ENCODE data around the gene NCKAP5L. TPM values are rescaled to one million over a fixed set of nuclear protein-coding genes. Genes with fewer than 3 reads are reported as not detected.
A peak's percentile ranks its signal among the peaks of the same experiment; 100 is the strongest.

NCKAP5L gene
- total RNA-seq, 1 donor = 40.5 TPM

DNA sequence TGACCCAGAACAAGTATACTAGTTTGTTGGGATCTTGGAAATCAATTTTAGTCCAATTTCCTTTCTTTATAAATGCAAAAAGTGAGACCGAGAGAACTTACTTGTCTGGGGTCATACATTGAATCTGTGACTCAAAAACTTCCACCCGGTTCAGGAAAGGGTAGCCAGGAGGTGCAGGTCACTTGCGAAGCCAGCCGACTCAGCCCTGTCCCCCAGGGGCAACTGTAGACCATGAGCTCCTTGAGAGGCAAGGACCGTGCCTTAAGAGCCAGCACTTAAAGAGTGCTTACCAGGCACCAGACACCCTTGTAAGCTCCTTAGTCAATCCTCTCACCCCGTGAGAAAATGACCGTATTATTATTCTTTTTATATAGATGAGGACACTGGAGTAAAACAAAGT, 15.2 kb upstream of the NCKAP5L start:
- H3K4me2 ChIP-seq (ENCODE audit: insufficient read depth, low read length) = peak overlapping the region; percentile 98
- no peak for TF ChIP-seq CTCF (IDR thresholded peaks at IDR 0.05; ENCODE audit: extremely low read depth, low read depth, low read length)
- H4K20me1 ChIP-seq (ENCODE audit: insufficient read depth, low read length) = peaks cover 3% of the 10 kb centered on the region
- DNase-seq (ENCODE audit: insufficient read length, low spot score, missing footprints) = no peak
- no peaks in the 10 kb centered on the region for H3K9me3 ChIP-seq (ENCODE audit: low read depth, low read length)
- H3K4me1 ChIP-seq (ENCODE audit: insufficient read depth, low read length) = peaks cover 18% of the 10 kb centered on the region
- peak overlapping the region; percentile 94 for H2AFZ ChIP-seq (ENCODE audit: low read length)
- H3K79me2 ChIP-seq (ENCODE audit: insufficient read depth, low read length) = peaks cover 9% of the 10 kb centered on the region
- H3K27me3 ChIP-seq (ENCODE audit: insufficient read depth, low read length) = peaks cover 17% of the 10 kb centered on the region
- peaks cover 2% of the 10 kb centered on the region for H3K36me3 ChIP-seq (ENCODE audit: insufficient read depth, low read length)
- H3K4me3 ChIP-seq (ENCODE audit: insufficient read depth, low read length) = peak overlapping the region; percentile 77
- peak overlapping the region; percentile 79 for H3K27ac ChIP-seq (ENCODE audit: low read depth, low read length)

GRCh38 chr12:49842519-49843352, 14.5 kb upstream of the NCKAP5L start, which contains the start of gene BCDIN3D:
TSS of gene BCDIN3D (minus strand) at chr12:49843106. CDS start at chr12:49843087, 19 bp downstream.
- Histone ChIP-seq H3K9me3 (ENCODE audit: low read depth, low read length) (no peaks in the 10 kb centered on the region), H4K20me1 (ENCODE audit: insufficient read depth, low read length) (peaks cover 3% of the 10 kb centered on the region), H3K4me3 (ENCODE audit: insufficient read depth, low read length) (peak within 1 kb of the TSS; percentile 77), H3K79me2 (ENCODE audit: insufficient read depth, low read length) (peaks cover 9% of the 10 kb centered on the region), H3K27ac (ENCODE audit: low read depth, low read length) (peak within 1 kb of the TSS; percentile 79), H3K4me2 (ENCODE audit: insufficient read depth, low read length) (peak within 1 kb of the TSS; percentile 98), H3K27me3 (ENCODE audit: insufficient read depth, low read length) (peaks cover 10% of the 10 kb centered on the region), H3K36me3 (ENCODE audit: insufficient read depth, low read length) (peaks cover 4% of the 10 kb centered on the region), H3K4me1 (ENCODE audit: insufficient read depth, low read length) (peaks cover 18% of the 10 kb centered on the region), H2AFZ (ENCODE audit: low read length) (peak within 1 kb of the TSS; percentile 94)
- TF ChIP-seq CTCF (IDR thresholded peaks at IDR 0.05; ENCODE audit: extremely low read depth, low read depth, low read length) = no peak
- peak; percentile 96 for DNase-seq (ENCODE audit: insufficient read length, low spot score, missing footprints)

- H3K4me3 ChIP-seq (ENCODE audit: insufficient read depth, low read length) = no peak overlapping the region
- H3K27me3 ChIP-seq (ENCODE audit: insufficient read depth, low read length) = no peaks in the 10 kb centered on the region
- no peak overlapping the region for H3K4me2 ChIP-seq (ENCODE audit: insufficient read depth, low read length)
- peaks cover 9% of the 10 kb centered on the region for H3K79me2 ChIP-seq (ENCODE audit: insufficient read depth, low read length)
- H3K9me3 ChIP-seq (ENCODE audit: low read depth, low read length) = no peaks in the 10 kb centered on the region
- no peak for DNase-seq (ENCODE audit: insufficient read length, low spot score, missing footprints)
- no peak overlapping the region for H3K27ac ChIP-seq (ENCODE audit: low read depth, low read length)
- H3K36me3 ChIP-seq (ENCODE audit: insufficient read depth, low read length) = peaks cover 4% of the 10 kb centered on the region
- peaks cover 18% of the 10 kb centered on the region for H3K4me1 ChIP-seq (ENCODE audit: insufficient read depth, low read length)
- TF ChIP-seq CTCF (IDR thresholded peaks at IDR 0.05; ENCODE audit: extremely low read depth, low read depth, low read length) = peak; percentile 86
- H4K20me1 ChIP-seq (ENCODE audit: insufficient read depth, low read length) = peaks cover 3% of the 10 kb centered on the region
- no peak overlapping the region for H2AFZ ChIP-seq (ENCODE audit: low read length)
Observed at GRCh38 chr12:49838973-49839633, 10.9 kb upstream of the NCKAP5L start.

Measured in osteoblast (primary cell).